Measurements from ENCODE around the gene MLH3.
"Not testable (repeated sequence)": the region's sequence is repeated elsewhere in the genome, so short reads cannot be mapped to it uniquely, and the experiment has no call there.

The MLH3 gene

GRCh38 chr14:75067765-75068164 lies 16.5 kb upstream of the MLH3 start:
- Histone ChIP-seq H3K27ac (ENCODE audit: low read length) (peak overlapping the region; percentile 96), H3K4me1 (ENCODE audit: control insufficient read depth, insufficient read depth, low read length) (peaks cover 40% of the 10 kb centered on the region)
- H3K9ac ChIP-seq (ENCODE audit: low read length in 2 of 2); H3K27me3 ChIP-seq (ENCODE audit: control insufficient read depth in 1 of 2, insufficient read depth in 2 of 2, low read length in 2 of 2); H3K4me3 ChIP-seq (ENCODE audit: low read length in 2 of 2); H3K36me3 ChIP-seq (ENCODE audit: control insufficient read depth in 2 of 2, insufficient read depth in 2 of 2, low read length in 2 of 2); H3K9me3 ChIP-seq (ENCODE audit: control insufficient read depth in 2 of 2, low read length in 2 of 2): not testable (repeated sequence)

- Histone ChIP-seq H3K27ac (ENCODE audit: low read length) (no peak overlapping the region), H3K36me3 (ENCODE audit: control insufficient read depth in 2 of 2, insufficient read depth in 2 of 2, low read length in 2 of 2) (no peaks in the 10 kb centered on the region), H3K9me3 (ENCODE audit: control insufficient read depth in 2 of 2, low read length in 2 of 2) (no peaks in the 10 kb centered on the region), H3K9ac (ENCODE audit: low read length in 2 of 2) (no peak overlapping the region), H3K4me1 (ENCODE audit: control insufficient read depth, insufficient read depth, low read length) (peaks cover 40% of the 10 kb centered on the region), H3K4me3 (ENCODE audit: low read length in 2 of 2) (no peak overlapping the region), H3K27me3 (ENCODE audit: control insufficient read depth in 1 of 2, insufficient read depth in 2 of 2, low read length in 2 of 2) (no peaks in the 10 kb centered on the region)
These were observed 15.9 kb upstream of the MLH3 start for GRCh38 chr14:75067212-75067611.

GRCh38 chr14:75066691-75067090 lies 15.4 kb upstream of the MLH3 start:
- Histone ChIP-seq H3K4me1 (ENCODE audit: control insufficient read depth, insufficient read depth, low read length) (peaks cover 40% of the 10 kb centered on the region), H3K9ac (ENCODE audit: low read length in 2 of 2) (no peak overlapping the region), H3K27me3 (ENCODE audit: control insufficient read depth in 1 of 2, insufficient read depth in 2 of 2, low read length in 2 of 2) (no peaks in the 10 kb centered on the region), H3K27ac (ENCODE audit: low read length) (no peak overlapping the region), H3K36me3 (ENCODE audit: control insufficient read depth in 2 of 2, insufficient read depth in 2 of 2, low read length in 2 of 2) (no peaks in the 10 kb centered on the region), H3K9me3 (ENCODE audit: control insufficient read depth in 2 of 2, low read length in 2 of 2) (no peaks in the 10 kb centered on the region), H3K4me3 (ENCODE audit: low read length in 2 of 2) (no peak overlapping the region)

GRCh38 chr14:75064205-75064567 lies 12.9 kb upstream of the MLH3 start:
- Histone ChIP-seq H3K4me1 (ENCODE audit: control insufficient read depth, insufficient read depth, low read length) (peaks cover 21% of the 10 kb centered on the region), H3K27ac (ENCODE audit: low read length) (peak overlapping the region; percentile 46), H3K9ac (ENCODE audit: low read length in 2 of 2) (peak overlapping the region; percentile 38 to 86), H3K36me3 (ENCODE audit: control insufficient read depth in 2 of 2, insufficient read depth in 2 of 2, low read length in 2 of 2) (no peaks in the 10 kb centered on the region), H3K4me3 (ENCODE audit: low read length in 2 of 2) (peak overlapping the region; percentile 96 to 99), H3K27me3 (ENCODE audit: control insufficient read depth in 1 of 2, insufficient read depth in 2 of 2, low read length in 2 of 2) (no peaks in the 10 kb centered on the region), H3K9me3 (ENCODE audit: control insufficient read depth in 2 of 2, low read length in 2 of 2) (no peaks in the 10 kb centered on the region)

GRCh38 chr14:75063491-75064204 lies 12.4 kb upstream of the MLH3 start, which contains the start of gene ACYP1:
Gene ACYP1 (minus strand): TSS chr14:75064024. CDS start chr14:75063553, 471 bp downstream.
- H3K9ac ChIP-seq (ENCODE audit: low read length in 2 of 2), result peak within 1 kb of the TSS; percentile 86 to 93
- no peaks in the 10 kb centered on the region for H3K9me3 ChIP-seq (ENCODE audit: control insufficient read depth in 2 of 2, low read length in 2 of 2)
- no peaks in the 10 kb centered on the region for H3K27me3 ChIP-seq (ENCODE audit: control insufficient read depth in 1 of 2, insufficient read depth in 2 of 2, low read length in 2 of 2)
- peaks cover 19% of the 10 kb centered on the region for H3K4me1 ChIP-seq (ENCODE audit: control insufficient read depth, insufficient read depth, low read length)
- peak within 1 kb of the TSS; percentile 46 for H3K27ac ChIP-seq (ENCODE audit: low read length)
- H3K4me3 ChIP-seq (ENCODE audit: low read length in 2 of 2), result peak within 1 kb of the TSS; percentile 96 to 99
- H3K36me3 ChIP-seq (ENCODE audit: control insufficient read depth in 2 of 2, insufficient read depth in 2 of 2, low read length in 2 of 2), result no peaks in the 10 kb centered on the region

GRCh38 chr14:75063013-75063412 lies 11.7 kb upstream of the MLH3 start:
- Histone ChIP-seq H3K27me3 (ENCODE audit: control insufficient read depth in 1 of 2, insufficient read depth in 2 of 2, low read length in 2 of 2) (no peaks in the 10 kb centered on the region), H3K27ac (ENCODE audit: low read length) (no peak overlapping the region), H3K9ac (ENCODE audit: low read length in 2 of 2) (peak overlapping the region in 1 of 2 donors; percentile 86), H3K36me3 (ENCODE audit: control insufficient read depth in 2 of 2, insufficient read depth in 2 of 2, low read length in 2 of 2) (no peaks in the 10 kb centered on the region), H3K4me1 (ENCODE audit: control insufficient read depth, insufficient read depth, low read length) (peaks cover 19% of the 10 kb centered on the region), H3K9me3 (ENCODE audit: control insufficient read depth in 2 of 2, low read length in 2 of 2) (no peaks in the 10 kb centered on the region), H3K4me3 (ENCODE audit: low read length in 2 of 2) (peak overlapping the region; percentile 96 to 99)

GRCh38 chr14:75060420-75060819 lies 9.2 kb upstream of the MLH3 start:
- Histone ChIP-seq H3K27ac (ENCODE audit: low read length) (no peak overlapping the region), H3K27me3 (ENCODE audit: control insufficient read depth in 1 of 2, insufficient read depth in 2 of 2, low read length in 2 of 2) (no peaks in the 10 kb centered on the region), H3K36me3 (ENCODE audit: control insufficient read depth in 2 of 2, insufficient read depth in 2 of 2, low read length in 2 of 2) (no peaks in the 10 kb centered on the region), H3K4me3 (ENCODE audit: low read length in 2 of 2) (no peak overlapping the region), H3K4me1 (ENCODE audit: control insufficient read depth, insufficient read depth, low read length) (peaks cover 12% of the 10 kb centered on the region), H3K9me3 (ENCODE audit: control insufficient read depth in 2 of 2, low read length in 2 of 2) (no peaks in the 10 kb centered on the region), H3K9ac (ENCODE audit: low read length in 2 of 2) (no peak overlapping the region)

GRCh38 chr14:75059642-75060041 lies 8.4 kb upstream of the MLH3 start:
- Histone ChIP-seq H3K4me1 (ENCODE audit: control insufficient read depth, insufficient read depth, low read length) (peaks cover 12% of the 10 kb centered on the region), H3K9ac (ENCODE audit: low read length in 2 of 2) (no peak overlapping the region), H3K27me3 (ENCODE audit: control insufficient read depth in 1 of 2, insufficient read depth in 2 of 2, low read length in 2 of 2) (no peaks in the 10 kb centered on the region), H3K4me3 (ENCODE audit: low read length in 2 of 2) (no peak overlapping the region), H3K27ac (ENCODE audit: low read length) (no peak overlapping the region), H3K9me3 (ENCODE audit: control insufficient read depth in 2 of 2, low read length in 2 of 2) (no peaks in the 10 kb centered on the region), H3K36me3 (ENCODE audit: control insufficient read depth in 2 of 2, insufficient read depth in 2 of 2, low read length in 2 of 2) (no peaks in the 10 kb centered on the region)

GRCh38 chr14:75054421-75054820 lies 3.2 kb upstream of the MLH3 start:
- no peak overlapping the region for H3K27ac ChIP-seq (ENCODE audit: low read length)
- H3K9me3 ChIP-seq (ENCODE audit: control insufficient read depth in 2 of 2, low read length in 2 of 2), result no peaks in the 10 kb centered on the region
- no peak overlapping the region for H3K9ac ChIP-seq (ENCODE audit: low read length in 2 of 2)
- peaks cover 0 to under 1% of the 10 kb centered on the region in 2 donors for H3K36me3 ChIP-seq (ENCODE audit: control insufficient read depth in 2 of 2, insufficient read depth in 2 of 2, low read length in 2 of 2)
- H3K4me3 ChIP-seq (ENCODE audit: low read length in 2 of 2), result no peak overlapping the region
- H3K27me3 ChIP-seq (ENCODE audit: control insufficient read depth in 1 of 2, insufficient read depth in 2 of 2, low read length in 2 of 2), result no peaks in the 10 kb centered on the region
- H3K4me1 ChIP-seq (ENCODE audit: control insufficient read depth, insufficient read depth, low read length), result peaks cover 3% of the 10 kb centered on the region

- H3K27me3 ChIP-seq (ENCODE audit: control insufficient read depth in 1 of 2, insufficient read depth in 2 of 2, low read length in 2 of 2), result no peaks in the 10 kb centered on the region
- peaks cover 3% of the 10 kb centered on the region for H3K4me1 ChIP-seq (ENCODE audit: control insufficient read depth, insufficient read depth, low read length)
- H3K36me3 ChIP-seq (ENCODE audit: control insufficient read depth in 2 of 2, insufficient read depth in 2 of 2, low read length in 2 of 2), result peaks cover 0 to 6% of the 10 kb centered on the region in 2 donors
- no peaks in the 10 kb centered on the region for H3K9me3 ChIP-seq (ENCODE audit: control insufficient read depth in 2 of 2, low read length in 2 of 2)
- no peak overlapping the region for H3K27ac ChIP-seq (ENCODE audit: low read length)
- no peak overlapping the region for H3K4me3 ChIP-seq (ENCODE audit: low read length in 2 of 2)
- no peak overlapping the region for H3K9ac ChIP-seq (ENCODE audit: low read length in 2 of 2)
These were observed 2.4 kb upstream of the MLH3 start for GRCh38 chr14:75053396-75054291.

- Histone ChIP-seq H3K4me1 (ENCODE audit: control insufficient read depth, insufficient read depth, low read length) (peaks cover 3% of the 10 kb centered on the region), H3K9me3 (ENCODE audit: control insufficient read depth in 2 of 2, low read length in 2 of 2) (no peaks in the 10 kb centered on the region), H3K27me3 (ENCODE audit: control insufficient read depth in 1 of 2, insufficient read depth in 2 of 2, low read length in 2 of 2) (no peaks in the 10 kb centered on the region), H3K27ac (ENCODE audit: low read length) (peak overlapping the region; percentile 74), H3K4me3 (ENCODE audit: low read length in 2 of 2) (peak overlapping the region; percentile 54 to 79), H3K36me3 (ENCODE audit: control insufficient read depth in 2 of 2, insufficient read depth in 2 of 2, low read length in 2 of 2) (peaks cover 0 to 6% of the 10 kb centered on the region in 2 donors), H3K9ac (ENCODE audit: low read length in 2 of 2) (peak overlapping the region; percentile 84 to 88)
These were observed 261 bp upstream of the MLH3 start for GRCh38 chr14:75051556-75051899.
